ENCODE results near the gene CTNNA3.

- TF ChIP-seq POLR2AphosphoS5 (IDR thresholded peaks at IDR 0.05; ENCODE audit: low read depth, low read length) (no peak), CTCF (IDR thresholded peaks at IDR 0.05) (no peak)
These were observed 174.4 kb downstream of the CTNNA3 start for GRCh38 chr10:67521546-67521945.
